SK-N-SH treated with all-trans-retinoic acid at 6 μM for 48 hours (cell line): Measurements from ENCODE around the gene PPP4R3A.

Experiments
- ARNTL ChIP-seq: fragments of 450-650 bp; formaldehyde crosslinking; IDR thresholded peaks from 2 replicates; pipeline ENCODE4 v1.5.0; 2020; ENCODE audit warnings: low read depth, mild to moderate bottlenecking, moderate library complexity, borderline replicate concordance
- ZFP3 ChIP-seq: fragments of 250-450 bp; sonication (Bioruptor Pico); IDR thresholded peaks from 2 replicates; pipeline ENCODE4 v1.5.0; 2020; ENCODE audit warnings: mild to moderate bottlenecking, moderate library complexity
- ZFP30 ChIP-seq: fragments of 450-650 bp; formaldehyde crosslinking; IDR thresholded peaks from 2 replicates; pipeline ENCODE4 v1.5.0; 2022; ENCODE audit warnings: mild to moderate bottlenecking, moderate library complexity
- TF ChIP-seq, protein P1 (sequence below): fragments of 250-450 bp; sonication (Bioruptor Pico); IDR thresholded peaks from 2 replicates; pipeline ENCODE4 v1.8.0; 2020; ENCODE audit warnings: mild to moderate bottlenecking, moderate library complexity, borderline replicate concordance

GRCh38 chr14:91509878-91510170, 286 bp downstream of the PPP4R3A start:
- TF ChIP-seq ARNTL (no peak), ZFP3 (CRISPR knock-in tag) (no peak), ZFP30 (CRISPR knock-in tag) (no peak)
- TF ChIP-seq, protein P1, sequence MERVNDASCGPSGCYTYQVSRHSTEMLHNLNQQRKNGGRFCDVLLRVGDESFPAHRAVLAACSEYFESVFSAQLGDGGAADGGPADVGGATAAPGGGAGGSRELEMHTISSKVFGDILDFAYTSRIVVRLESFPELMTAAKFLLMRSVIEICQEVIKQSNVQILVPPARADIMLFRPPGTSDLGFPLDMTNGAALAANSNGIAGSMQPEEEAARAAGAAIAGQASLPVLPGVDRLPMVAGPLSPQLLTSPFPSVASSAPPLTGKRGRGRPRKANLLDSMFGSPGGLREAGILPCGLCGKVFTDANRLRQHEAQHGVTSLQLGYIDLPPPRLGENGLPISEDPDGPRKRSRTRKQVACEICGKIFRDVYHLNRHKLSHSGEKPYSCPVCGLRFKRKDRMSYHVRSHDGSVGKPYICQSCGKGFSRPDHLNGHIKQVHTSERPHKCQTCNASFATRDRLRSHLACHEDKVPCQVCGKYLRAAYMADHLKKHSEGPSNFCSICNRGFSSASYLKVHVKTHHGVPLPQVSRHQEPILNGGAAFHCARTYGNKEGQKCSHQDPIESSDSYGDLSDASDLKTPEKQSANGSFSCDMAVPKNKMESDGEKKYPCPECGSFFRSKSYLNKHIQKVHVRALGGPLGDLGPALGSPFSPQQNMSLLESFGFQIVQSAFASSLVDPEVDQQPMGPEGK (CRISPR knock-in tag) = no peak
